Activated CD8-positive, alpha-beta memory T cell treated with anti-CD3 and anti-CD28 coated beads, Interleukin-2, amount 10 ng/mL, durations not matched to agents 7 days and 5 days (primary cell): ENCODE results near the gene TPRX2. TPM values are rescaled to one million over a fixed set of nuclear protein-coding genes. Genes with fewer than 3 reads are reported as not detected.
"Not testable (repeated sequence)": the region's sequence is repeated elsewhere in the genome, so short reads cannot be mapped to it uniquely, and the experiment has no call there.

ENCODE experiments used
- ATAC-seq: fragments of 150-1000 bp; cut with Tn5 transposase; one replicate; pipeline ENCODE4 v1.10.0; 2021; ENCODE audit warnings: moderate library complexity
- CTCF ChIA-PET: fragments of 350-600 bp; sonication (Branson Sonifier 250); formaldehyde crosslinking; loops from one replicate; lab custom pipeline; 2021; ENCODE audit warnings: antibody characterized with exemption; lab: Charles Lee
- DNase-seq: peaks from one replicate; pipeline ENCODE4 v3.0.0-alpha.2; 2020
- H3K27ac Mint-ChIP-seq: one replicate; pipeline ENCODE4 v1.8.0; 2021; ENCODE audit warnings: mild to moderate bottlenecking, mixed read lengths
- H3K27me3 Mint-ChIP-seq: one replicate; pipeline ENCODE4 v1.8.0; 2021; ENCODE audit warnings: mixed read lengths
- H3K36me3 Mint-ChIP-seq: one replicate; pipeline ENCODE4 v1.8.0; 2021; ENCODE audit warnings: mild to moderate bottlenecking, mixed read lengths
- H3K4me1 Mint-ChIP-seq: one replicate; pipeline ENCODE4 v1.8.0; 2021; ENCODE audit warnings: mixed read lengths
- H3K4me3 Mint-ChIP-seq: one replicate; pipeline ENCODE4 v1.8.0; 2021; ENCODE audit warnings: mild to moderate bottlenecking, moderate library complexity, mixed read lengths
- H3K9me3 Mint-ChIP-seq: one replicate; pipeline ENCODE4 v1.8.0; 2022; ENCODE audit warnings: low read depth, mixed read lengths
- total RNA-seq, 2 experiments: library from RNA; stranded (reverse); gene quantifications; one replicate each; pipeline ENCODE4 v1.2.3, GENCODE V29; 2021

TPRX2 gene, protein sequence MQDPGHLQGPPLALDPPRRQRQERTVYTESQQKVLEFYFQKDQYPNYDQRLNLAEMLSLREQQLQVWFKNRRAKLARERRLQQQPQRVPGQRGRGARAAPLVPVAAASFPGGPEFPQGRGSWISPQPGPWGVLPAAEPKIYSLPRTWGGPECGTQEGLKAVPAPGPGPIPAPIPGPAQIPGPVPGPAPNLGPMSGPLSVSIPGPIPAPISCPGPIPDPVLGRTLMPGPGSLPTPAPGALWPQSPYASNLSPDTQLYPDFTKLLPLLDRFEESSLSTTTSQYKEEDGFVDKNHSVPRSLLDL
- total RNA-seq = not detected

DNA sequence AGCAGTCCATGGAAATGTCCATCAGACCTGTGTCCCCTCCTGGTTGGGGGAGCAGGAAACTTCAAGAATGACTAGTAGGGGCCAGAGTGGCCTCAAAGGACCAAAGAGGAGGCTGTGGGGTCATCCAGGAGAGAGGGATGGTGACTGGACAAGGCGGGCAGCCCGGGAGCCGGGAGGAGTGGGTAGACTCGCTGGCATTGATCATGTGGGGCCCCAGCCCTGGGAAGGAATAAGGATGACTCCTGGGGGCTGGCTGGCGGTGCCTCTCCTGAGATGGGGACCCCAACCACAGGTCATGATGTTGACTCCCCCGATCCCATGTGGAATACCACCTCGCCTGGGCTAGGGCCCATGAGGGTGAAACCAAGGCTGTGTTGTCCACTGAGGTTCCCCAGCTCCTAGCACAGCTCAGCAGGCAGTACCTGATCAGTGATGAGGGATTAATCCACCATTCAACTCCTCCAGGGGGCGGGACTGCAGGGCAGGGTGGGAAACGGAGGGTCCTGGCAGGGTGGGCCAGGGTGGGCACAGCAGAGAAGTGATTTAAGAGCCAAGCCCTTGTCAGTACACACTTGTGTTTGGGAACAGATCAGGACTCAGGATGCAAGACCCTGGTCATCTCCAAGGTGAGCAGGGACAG is at the start of gene TPRX2:
TPRX2 (plus strand) TSS at position 590 of the 640 bp plus-strand sequence; CDS start at position 602, 12 bp downstream.
- ATAC-seq, H3K36me3 Mint-ChIP-seq, DNase-seq, H3K9me3 Mint-ChIP-seq, H3K4me1 Mint-ChIP-seq, CTCF ChIA-PET, H3K4me3 Mint-ChIP-seq, H3K27me3 Mint-ChIP-seq, H3K27ac Mint-ChIP-seq: not testable (repeated sequence)

DNA sequence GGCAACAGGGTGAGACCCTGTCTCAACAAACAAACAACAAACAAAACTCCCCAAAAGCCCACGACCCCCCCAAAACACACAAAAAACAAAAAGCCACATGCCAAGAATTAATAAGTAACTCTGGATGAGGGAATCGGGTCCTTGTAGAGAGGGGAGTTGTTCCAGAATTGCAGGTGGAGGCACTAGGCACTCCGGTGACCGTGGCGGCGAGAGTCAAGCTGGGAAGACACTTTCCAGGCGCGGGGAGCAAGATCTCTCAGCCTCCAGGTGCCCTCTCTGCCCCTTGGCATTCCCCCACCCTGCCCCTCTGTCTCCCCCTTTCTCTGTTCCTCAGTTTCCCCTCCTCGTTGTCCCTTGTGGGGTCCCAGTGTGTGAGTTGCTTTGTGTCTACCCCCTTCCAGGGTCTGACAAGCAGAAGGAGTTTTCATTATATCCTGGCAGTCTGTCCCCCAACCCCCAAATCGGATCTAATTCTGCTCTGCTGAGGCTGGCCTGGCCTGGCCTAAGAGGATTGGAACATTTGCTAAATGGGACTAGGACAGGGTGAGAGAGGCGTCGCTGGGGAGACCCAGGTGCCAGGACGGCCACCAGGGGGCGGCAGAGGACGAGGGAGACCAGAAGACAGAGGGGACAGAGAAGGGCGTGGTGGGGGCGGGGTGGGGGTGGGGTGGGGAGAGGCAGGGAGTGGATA is 45.6 kb upstream of the TPRX2 start:
- Mint-ChIP-seq H3K27ac (peak overlapping the region; percentile 42), H3K27me3 (peaks cover 2% of the 10 kb centered on the region), H3K4me1 (no peaks in the 10 kb centered on the region), H3K9me3 (no peaks in the 10 kb centered on the region), H3K36me3 (no peaks in the 10 kb centered on the region), H3K4me3 (no peak overlapping the region)
- ATAC-seq (peak; percentile 83), DNase-seq (peak; percentile 80)
- CTCF ChIA-PET = no interaction called here

DNA sequence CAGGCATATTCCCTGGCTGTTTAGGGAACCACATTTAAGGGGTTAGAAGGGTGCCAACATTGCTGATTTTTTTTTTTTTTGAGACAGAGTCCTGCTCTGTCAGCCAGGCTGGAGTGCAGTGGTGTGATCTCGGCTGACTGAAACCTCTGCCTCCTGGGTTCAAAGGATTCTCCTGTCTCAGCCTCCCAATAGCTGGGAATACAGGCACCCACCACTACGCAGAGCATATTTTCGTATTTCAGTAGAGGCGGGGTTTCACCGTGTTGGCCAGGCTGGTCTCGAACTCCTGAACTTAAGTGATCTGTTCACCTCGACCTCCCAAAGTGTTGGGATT is 45.1 kb upstream of the TPRX2 start:
- no peaks in the 10 kb centered on the region for H3K9me3 Mint-ChIP-seq
- H3K27me3 Mint-ChIP-seq = peaks cover 6% of the 10 kb centered on the region
- ATAC-seq (no peak), DNase-seq (no peak)
- no peak overlapping the region for H3K27ac Mint-ChIP-seq
- no peaks in the 10 kb centered on the region for H3K4me1 Mint-ChIP-seq
- no peaks in the 10 kb centered on the region for H3K36me3 Mint-ChIP-seq
- no peak overlapping the region for H3K4me3 Mint-ChIP-seq
- CTCF ChIA-PET = interaction anchor here (0.6 to 1.4 kb wide), 4 partner anchors 12 to 654 kb away, joined by 3 to 4 read pairs (median 4); no protein-coding TSS in a partner anchor

DNA sequence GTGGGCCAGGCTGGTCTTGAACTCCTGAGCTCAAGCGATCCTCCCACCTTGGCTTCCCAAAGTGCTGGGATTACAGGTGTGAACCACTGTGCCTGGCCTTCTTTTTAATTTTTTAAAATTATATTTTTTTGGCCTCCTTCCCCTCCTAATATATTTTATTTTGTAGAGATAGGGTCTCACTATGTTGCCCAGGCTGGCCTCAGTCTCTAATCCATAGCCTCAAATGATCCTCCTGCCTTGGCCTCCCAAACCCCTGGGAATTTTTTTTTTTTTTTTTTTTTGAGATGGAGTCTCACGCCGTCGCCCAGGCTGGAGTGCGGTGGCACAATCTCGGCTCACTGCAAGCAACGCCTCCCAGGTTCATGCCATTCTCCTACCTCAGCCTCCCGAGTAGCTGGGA is 42.8 kb upstream of the TPRX2 start:
- peaks cover 26% of the 10 kb centered on the region for H3K27me3 Mint-ChIP-seq
- ATAC-seq, H3K9me3 Mint-ChIP-seq, H3K4me1 Mint-ChIP-seq, DNase-seq, H3K27ac Mint-ChIP-seq, H3K4me3 Mint-ChIP-seq, H3K36me3 Mint-ChIP-seq: not testable (repeated sequence)
- CTCF ChIA-PET = interaction anchor here (1.0 kb wide), 1 partner anchor 39 kb away, joined by 3 read pairs; no protein-coding TSS in a partner anchor

DNA sequence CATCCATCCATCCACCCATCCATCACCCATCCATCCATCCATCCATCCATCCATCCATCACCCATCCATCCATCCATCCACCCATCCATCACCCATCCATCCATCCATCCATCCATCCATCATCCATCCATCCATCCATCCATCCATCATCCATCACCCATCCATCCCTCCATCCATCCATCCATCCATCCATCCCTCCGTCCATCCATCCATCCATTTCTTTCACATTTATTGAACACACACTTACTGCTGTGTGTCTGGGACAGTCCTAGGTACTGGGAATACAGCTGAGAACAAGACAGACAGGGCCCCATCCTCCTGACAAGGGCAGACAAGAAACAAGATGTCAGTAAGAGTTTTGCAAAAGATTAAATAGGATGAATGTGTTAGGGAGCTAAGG is 40.8 kb upstream of the TPRX2 start:
- H3K36me3 Mint-ChIP-seq, CTCF ChIA-PET, H3K4me3 Mint-ChIP-seq, H3K4me1 Mint-ChIP-seq, H3K27ac Mint-ChIP-seq, H3K9me3 Mint-ChIP-seq, DNase-seq, ATAC-seq: not testable (repeated sequence)
- peaks cover 31% of the 10 kb centered on the region for H3K27me3 Mint-ChIP-seq

DNA sequence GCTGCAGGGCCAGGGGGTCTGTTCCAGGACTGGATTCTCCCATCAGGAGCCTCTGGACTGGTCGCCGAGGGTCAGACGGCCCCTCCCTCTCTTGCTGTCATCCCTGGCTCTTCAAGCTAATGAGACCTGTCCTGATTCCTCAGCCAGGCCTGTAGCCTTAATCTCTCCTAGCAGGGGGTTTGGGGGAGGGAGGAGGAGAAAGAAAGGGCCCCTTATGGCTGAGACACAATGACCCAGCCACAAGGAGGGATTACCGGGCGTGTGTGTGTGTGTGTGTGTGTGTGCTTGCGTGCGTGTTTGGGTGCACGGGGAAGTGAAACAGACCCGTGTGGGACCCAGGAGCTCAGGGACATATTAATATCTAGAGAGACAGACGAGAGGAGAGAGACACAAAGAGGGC is 39.2 kb upstream of the TPRX2 start:
- Mint-ChIP-seq H3K27me3 (peaks cover 31% of the 10 kb centered on the region), H3K27ac (peak overlapping the region; percentile 8)

DNA sequence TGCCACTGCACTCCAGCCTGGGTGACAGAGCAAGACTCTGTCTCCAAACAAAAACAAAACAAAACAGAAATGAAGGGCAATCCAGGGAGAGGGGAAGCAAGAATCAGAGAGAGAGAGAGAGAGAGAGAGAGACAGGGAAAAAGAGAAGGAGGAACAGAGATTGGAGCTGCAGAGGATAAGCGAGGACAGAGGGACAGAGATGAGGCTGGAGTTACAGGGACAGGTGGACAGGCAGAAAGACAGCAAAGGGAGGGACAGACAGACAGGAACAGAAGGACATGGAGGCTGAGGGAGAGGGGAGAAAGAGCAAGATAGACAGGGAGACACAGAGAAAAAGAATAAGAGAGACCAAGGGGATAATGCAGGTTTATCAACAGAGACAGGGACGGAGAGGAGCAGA is 38.6 kb upstream of the TPRX2 start:
- no peak for ATAC-seq
- Mint-ChIP-seq H3K4me1 (no peaks in the 10 kb centered on the region), H3K4me3 (no peak overlapping the region), H3K9me3 (no peaks in the 10 kb centered on the region), H3K27me3 (peaks cover 31% of the 10 kb centered on the region), H3K27ac (no peak overlapping the region), H3K36me3 (no peaks in the 10 kb centered on the region)
- DNase-seq = no peak
- CTCF ChIA-PET = no interaction called here

More for the DNA sequence above, 39.2 kb upstream of the TPRX2 start:
- Mint-ChIP-seq H3K9me3 (no peaks in the 10 kb centered on the region), H3K4me1 (no peaks in the 10 kb centered on the region), H3K4me3 (no peak overlapping the region), H3K36me3 (no peaks in the 10 kb centered on the region)
- no peak for DNase-seq
- ATAC-seq = no peak
- CTCF ChIA-PET = no interaction called here

DNA sequence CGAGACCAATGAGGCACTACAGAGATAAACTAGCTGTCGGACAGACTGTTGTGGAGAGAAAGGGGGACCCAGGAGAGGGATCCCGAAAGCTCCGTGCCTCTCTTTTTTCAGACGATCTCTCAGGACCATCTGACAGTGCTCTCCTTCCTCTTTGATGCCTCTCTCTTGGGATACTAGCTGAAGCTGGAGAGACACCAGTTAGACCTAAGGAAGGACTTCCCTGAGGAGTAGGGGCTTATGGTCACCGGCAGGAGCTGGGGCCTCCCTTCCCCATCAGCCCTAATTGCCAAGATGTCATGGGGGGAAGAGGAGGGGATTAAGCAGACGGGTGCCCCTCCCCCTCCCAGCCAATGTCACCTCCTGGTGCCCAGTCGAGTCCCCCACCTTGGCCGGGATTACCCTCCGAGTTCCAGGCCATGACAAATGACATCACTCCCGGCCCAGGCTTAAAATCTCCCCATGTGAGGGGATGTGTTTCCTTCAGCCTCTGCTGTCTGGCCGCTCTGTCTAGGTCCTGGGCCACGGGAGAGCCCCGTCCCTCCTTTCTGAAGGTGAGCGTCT is 37.5 kb upstream of the TPRX2 start, which contains the start of gene CRX:
CRX (plus strand) TSS at position 478 of the 561 bp plus-strand sequence. CDS start 12,507 bp downstream, outside the sequence.
- no peaks in the 10 kb centered on the region for H3K9me3 Mint-ChIP-seq
- peaks cover 31% of the 10 kb centered on the region for H3K27me3 Mint-ChIP-seq
- CTCF ChIA-PET = no interaction called here
- DNase-seq (no peak), ATAC-seq (no peak)
- H3K27ac Mint-ChIP-seq = no peak within 1 kb of the TSS
- no peaks in the 10 kb centered on the region for H3K36me3 Mint-ChIP-seq
- no peak within 1 kb of the TSS for H3K4me3 Mint-ChIP-seq
- no peaks in the 10 kb centered on the region for H3K4me1 Mint-ChIP-seq

DNA sequence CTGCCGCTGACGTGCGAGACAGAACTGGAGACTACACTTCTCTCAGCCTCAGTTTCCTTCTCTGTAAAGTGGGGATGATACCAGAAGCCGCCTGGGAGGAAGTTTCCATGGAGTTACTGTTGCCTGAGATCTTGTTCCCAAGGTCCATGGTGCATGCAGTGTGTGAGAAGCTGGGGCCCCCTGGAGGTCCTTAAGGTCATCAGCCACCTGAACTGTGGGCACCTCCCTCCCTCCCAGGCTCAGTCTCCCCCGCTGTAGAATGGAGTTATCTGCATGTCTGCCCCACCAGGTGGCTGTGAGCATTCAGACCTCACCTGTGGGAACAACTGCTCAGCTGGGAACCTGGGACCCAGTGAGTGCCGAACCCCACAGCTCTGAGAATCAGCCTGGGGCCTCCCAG is 34.6 kb upstream of the TPRX2 start:
- Mint-ChIP-seq H3K27me3 (peaks cover 25% of the 10 kb centered on the region), H3K9me3 (no peaks in the 10 kb centered on the region), H3K4me1 (no peaks in the 10 kb centered on the region), H3K27ac (no peak overlapping the region), H3K36me3 (no peaks in the 10 kb centered on the region), H3K4me3 (no peak overlapping the region)
- ATAC-seq (no peak), DNase-seq (no peak)
- CTCF ChIA-PET = no interaction called here

DNA sequence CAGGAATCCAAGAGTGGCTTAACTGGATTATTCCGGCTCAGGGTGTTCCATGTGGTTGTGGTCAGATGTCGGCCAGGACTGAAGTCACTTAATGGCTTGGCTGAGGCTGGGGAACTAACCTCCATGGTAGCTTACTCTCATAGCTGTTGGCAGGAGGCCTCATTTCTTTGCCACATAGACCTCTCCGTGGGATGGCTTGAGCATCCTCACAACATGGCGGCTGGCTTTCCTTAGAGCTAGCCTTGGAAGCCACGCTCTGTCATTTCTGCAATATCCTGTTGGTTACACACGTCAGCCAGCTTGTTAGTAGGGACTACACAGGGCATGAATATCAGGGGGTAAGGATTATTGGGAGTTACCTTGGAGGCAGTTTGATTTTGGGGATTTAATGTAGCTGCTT is 32.2 kb upstream of the TPRX2 start:
- Mint-ChIP-seq H3K4me3 (no peak overlapping the region), H3K27ac (no peak overlapping the region), H3K9me3 (no peaks in the 10 kb centered on the region), H3K36me3 (no peaks in the 10 kb centered on the region), H3K27me3 (peaks cover 4% of the 10 kb centered on the region), H3K4me1 (no peaks in the 10 kb centered on the region)
- no peak for ATAC-seq
- DNase-seq = no peak
- CTCF ChIA-PET = interaction anchor here (1.7 kb wide), 1 partner anchor 42 kb away, joined by 6 read pairs; no protein-coding TSS in a partner anchor

DNA sequence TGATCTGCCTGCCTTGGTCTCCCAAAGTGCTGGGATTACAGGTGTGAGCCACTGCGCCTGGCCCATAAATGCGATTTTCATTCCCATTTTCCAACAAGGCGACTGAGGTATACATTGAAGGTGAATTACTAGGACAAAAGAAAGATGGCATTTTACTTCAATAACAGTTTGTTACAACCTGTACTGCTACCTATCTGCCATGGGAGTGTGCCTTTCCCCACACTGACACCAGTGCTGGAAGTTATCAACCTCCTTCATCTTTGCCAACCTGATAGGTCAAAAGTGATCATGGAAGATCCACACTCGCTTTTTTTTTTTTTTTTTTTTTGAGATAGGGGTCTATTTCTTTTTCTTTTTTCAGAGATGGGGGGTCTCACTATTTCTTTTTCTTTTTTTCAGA is 26.3 kb upstream of the TPRX2 start:
- CTCF ChIA-PET = interaction anchor here (0.6 to 0.7 kb wide), 2 partner anchors 10 to 369 kb away, joined by 3 read pairs; no protein-coding TSS in a partner anchor
- no peak overlapping the region for H3K27ac Mint-ChIP-seq

DNA sequence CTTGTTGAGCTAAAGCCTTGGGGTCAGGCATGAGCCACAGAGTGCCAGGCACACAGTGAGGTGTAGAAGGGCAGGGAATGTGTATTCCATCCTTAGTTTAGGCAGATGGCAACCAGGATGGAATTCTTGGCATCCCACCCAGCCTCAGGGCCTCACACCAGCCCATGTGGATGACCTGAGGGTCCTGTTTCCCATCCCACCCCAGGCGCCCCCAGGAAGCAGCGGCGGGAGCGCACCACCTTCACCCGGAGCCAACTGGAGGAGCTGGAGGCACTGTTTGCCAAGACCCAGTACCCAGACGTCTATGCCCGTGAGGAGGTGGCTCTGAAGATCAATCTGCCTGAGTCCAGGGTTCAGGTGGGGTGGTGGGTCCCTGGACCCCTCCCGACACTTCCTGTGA is 23.0 kb upstream of the TPRX2 start:
- Mint-ChIP-seq H3K9me3 (no peaks in the 10 kb centered on the region), H3K27ac (no peak overlapping the region), H3K4me1 (no peaks in the 10 kb centered on the region), H3K27me3 (no peaks in the 10 kb centered on the region), H3K4me3 (no peak overlapping the region), H3K36me3 (no peaks in the 10 kb centered on the region)
- CTCF ChIA-PET = no interaction called here
- no peak for DNase-seq
- no peak for ATAC-seq

More for the DNA sequence above, 26.3 kb upstream of the TPRX2 start:
- DNase-seq = no peak
- H3K9me3 Mint-ChIP-seq = no peaks in the 10 kb centered on the region
- no peaks in the 10 kb centered on the region for H3K36me3 Mint-ChIP-seq
- H3K27me3 Mint-ChIP-seq = no peaks in the 10 kb centered on the region
- H3K4me3 Mint-ChIP-seq = no peak overlapping the region
- no peak for ATAC-seq
- no peaks in the 10 kb centered on the region for H3K4me1 Mint-ChIP-seq

DNA sequence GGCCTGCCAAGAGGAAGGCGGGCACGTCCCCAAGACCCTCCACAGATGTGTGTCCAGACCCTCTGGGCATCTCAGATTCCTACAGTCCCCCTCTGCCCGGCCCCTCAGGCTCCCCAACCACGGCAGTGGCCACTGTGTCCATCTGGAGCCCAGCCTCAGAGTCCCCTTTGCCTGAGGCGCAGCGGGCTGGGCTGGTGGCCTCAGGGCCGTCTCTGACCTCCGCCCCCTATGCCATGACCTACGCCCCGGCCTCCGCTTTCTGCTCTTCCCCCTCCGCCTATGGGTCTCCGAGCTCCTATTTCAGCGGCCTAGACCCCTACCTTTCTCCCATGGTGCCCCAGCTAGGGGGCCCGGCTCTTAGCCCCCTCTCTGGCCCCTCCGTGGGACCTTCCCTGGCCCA is 19.6 kb upstream of the TPRX2 start:
- DNase-seq (no peak), ATAC-seq (no peak)
- H3K27me3 Mint-ChIP-seq = peaks cover 9% of the 10 kb centered on the region
- H3K4me1 Mint-ChIP-seq = no peaks in the 10 kb centered on the region
- no peaks in the 10 kb centered on the region for H3K36me3 Mint-ChIP-seq
- H3K4me3 Mint-ChIP-seq = no peak overlapping the region
- H3K9me3 Mint-ChIP-seq = no peaks in the 10 kb centered on the region
- CTCF ChIA-PET = no interaction called here
- no peak overlapping the region for H3K27ac Mint-ChIP-seq
